Astrocyte (in vitro differentiated cells and primary cell): ENCODE data around the gene EED.

Experiments
- EZH2 ChIP-seq: IDR thresholded peaks from 2 replicates; pipeline ENCODE4 v1.6.1; 2012; ENCODE audit warnings: mild to moderate bottlenecking, low read length, inconsistent platforms; ENCODE audit not compliant: insufficient read depth
- TF ChIP-seq, protein P1 (sequence below): IDR thresholded peaks from 2 replicates; pipeline ENCODE4 v1.5.1; 2011; ENCODE audit warnings: low read depth, mild to moderate bottlenecking, inconsistent platforms, low read length, moderate library complexity; ENCODE audit not compliant: insufficient read depth

GRCh38 chr11:86257446-86257845 is 12.9 kb downstream of the EED start:
- TF ChIP-seq, protein P1, sequence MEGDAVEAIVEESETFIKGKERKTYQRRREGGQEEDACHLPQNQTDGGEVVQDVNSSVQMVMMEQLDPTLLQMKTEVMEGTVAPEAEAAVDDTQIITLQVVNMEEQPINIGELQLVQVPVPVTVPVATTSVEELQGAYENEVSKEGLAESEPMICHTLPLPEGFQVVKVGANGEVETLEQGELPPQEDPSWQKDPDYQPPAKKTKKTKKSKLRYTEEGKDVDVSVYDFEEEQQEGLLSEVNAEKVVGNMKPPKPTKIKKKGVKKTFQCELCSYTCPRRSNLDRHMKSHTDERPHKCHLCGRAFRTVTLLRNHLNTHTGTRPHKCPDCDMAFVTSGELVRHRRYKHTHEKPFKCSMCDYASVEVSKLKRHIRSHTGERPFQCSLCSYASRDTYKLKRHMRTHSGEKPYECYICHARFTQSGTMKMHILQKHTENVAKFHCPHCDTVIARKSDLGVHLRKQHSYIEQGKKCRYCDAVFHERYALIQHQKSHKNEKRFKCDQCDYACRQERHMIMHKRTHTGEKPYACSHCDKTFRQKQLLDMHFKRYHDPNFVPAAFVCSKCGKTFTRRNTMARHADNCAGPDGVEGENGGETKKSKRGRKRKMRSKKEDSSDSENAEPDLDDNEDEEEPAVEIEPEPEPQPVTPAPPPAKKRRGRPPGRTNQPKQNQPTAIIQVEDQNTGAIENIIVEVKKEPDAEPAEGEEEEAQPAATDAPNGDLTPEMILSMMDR = no peak
- TF ChIP-seq EZH2 = no peak
